Activated CD8-positive, alpha-beta memory T cell treated with anti-CD3 and anti-CD28 coated beads, Interleukin-2, amount 50 U/mL, for 1 hour (primary cell): ENCODE data around the gene SYNPO.

Experiments used
- DNase-seq: peaks from one replicate; pipeline ENCODE4 v3.0.0-alpha.2; 2020; ENCODE audit errors: extremely low read depth

The SYNPO gene

DNA sequence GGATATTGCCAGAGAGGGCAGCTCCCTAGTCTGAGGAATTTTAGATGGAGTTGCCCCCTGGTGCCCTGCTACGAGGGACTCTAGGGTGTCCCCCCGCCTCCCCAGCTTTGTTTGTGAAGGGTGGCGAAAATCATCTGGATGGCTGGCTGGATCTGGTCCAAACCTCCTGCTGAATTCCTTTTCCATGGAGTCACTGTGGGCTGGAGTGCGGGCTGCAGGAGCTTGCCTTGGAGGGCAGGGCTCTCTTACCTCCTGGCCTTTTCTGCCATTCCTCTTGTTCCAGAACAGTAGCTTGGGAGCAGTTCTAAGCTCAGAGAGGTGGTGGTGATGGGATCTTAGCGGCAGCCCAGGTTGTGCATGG, 2.1 kb downstream of the SYNPO start:
- DNase-seq, result no peak

- DNase-seq, result no peak
These were observed 2.7 kb downstream of the SYNPO start for GRCh38 chr5:150642991-150643710.

DNA sequence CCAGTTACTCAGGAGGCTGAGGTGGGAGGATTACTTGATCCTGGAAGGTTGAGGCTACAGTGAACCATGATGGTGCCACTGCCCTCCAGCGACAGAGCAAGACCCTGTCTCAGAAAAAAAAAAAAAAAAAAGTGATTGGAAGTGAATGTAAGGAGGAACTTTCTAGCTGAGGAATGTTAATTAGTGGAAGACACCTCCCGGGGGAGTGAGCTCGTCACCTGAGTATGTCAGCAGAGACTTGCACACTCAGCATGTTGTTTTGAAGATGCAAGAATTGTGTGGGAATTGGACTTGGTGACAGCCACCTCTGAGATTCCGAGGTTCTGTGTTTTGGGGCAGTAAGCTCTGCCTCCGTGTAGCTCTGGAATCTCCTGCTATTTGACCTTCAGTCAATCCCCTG, 3.6 kb downstream of the SYNPO start:
- DNase-seq, result no peak

DNA sequence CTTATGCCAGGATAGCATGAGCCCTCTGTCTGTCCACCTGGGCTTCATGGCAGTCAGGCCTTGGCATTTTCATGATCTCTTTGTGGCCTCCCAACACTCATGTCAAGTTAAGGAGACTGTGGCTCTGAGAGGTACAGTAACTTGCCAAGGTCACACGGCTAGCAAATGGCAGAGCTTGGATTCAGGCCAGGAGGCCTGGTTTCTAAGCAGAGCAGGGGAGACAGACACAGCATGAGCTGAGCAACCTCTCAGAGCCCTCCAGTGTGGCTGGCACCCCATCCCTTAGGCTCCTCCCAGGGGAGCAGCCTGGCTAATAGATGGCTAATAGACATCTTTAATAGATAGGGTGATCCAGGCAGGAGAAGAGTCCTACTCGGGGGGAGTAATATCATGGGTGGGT, 4.1 kb downstream of the SYNPO start:
- no peak for DNase-seq

DNA sequence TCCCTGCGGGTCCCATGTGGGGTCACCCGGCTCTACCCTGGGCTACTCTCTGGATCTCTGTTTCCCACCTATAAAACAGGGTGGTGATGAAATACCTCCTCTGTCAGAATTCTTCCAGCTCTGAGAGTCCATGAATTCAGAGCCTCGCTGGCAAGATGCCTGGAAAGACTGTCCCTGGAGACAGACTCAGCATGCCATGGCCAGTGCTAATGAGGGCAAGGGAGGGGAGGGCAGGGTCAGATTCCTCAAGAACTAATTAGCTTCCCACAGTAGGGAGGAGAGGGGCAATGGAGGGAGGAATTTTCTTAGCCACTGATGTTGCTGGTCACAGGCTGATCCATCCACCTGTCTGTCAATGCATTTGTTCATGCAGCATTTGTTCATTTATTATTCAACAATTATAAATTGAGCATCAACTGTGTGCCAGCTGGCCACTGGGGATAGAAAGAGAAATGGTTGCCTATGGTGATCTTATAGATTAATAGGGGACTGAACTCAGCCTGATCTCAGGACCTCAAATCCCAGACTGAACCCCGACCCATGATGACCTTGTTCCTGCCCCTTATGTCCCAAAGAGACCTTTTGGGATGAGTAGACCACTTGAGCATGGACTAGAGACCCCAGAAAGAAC, 4.7 kb downstream of the SYNPO start:
- no peak for DNase-seq

DNA sequence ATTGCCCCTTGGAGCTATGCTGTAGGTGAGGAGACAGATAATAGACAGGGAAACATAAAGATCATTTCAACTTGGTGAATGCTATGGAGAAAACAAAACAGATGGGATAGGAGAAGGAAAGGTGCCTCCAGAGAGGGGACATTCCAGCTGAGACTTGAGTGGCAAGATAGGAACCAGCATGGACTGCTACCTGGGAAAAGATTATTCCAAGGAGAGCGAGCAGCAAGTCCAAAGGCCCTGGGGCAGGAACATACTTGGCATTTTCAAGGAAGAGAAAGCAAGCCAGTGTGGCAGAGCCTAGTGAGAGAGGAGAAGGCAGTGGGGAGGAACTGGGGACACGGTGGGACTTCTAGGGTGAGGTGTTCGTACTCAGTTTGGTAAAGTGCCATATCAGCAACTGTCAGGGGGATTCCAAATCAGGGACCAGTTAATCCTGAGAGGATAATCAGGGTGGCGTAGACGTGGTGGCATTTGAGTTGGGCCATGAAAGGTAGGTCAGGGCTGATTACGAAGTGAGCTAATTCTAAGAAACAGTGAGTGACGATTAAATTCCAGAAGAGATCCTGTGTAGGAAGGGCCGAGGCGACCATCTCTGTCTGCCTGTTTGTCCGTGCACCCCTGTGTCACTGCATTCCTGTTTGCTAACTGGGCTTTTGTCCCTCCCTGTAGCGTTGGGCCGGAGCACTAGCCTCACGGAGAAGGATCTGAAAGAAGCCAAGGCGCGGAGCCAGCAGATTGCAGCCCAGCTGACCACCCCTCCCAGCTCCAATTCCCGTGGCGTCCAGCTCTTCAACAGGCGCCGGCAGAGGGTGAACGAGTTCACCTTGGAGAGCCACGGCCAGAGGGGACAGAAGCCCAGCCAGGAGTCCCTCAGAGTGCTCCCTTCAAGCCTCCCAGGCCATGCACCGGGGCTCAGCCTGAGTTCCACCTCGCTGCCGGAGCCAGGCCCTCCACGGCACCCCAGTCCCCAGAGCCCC, 7.1 kb downstream of the SYNPO start:
- DNase-seq, result no peak

- DNase-seq, result no peak
These were observed 8.0 kb downstream of the SYNPO start for GRCh38 chr5:150648294-150649107.

- no peak for DNase-seq
These were observed 8.9 kb downstream of the SYNPO start for GRCh38 chr5:150649108-150650020.

GRCh38 chr5:150650021-150651006, 9.9 kb downstream of the SYNPO start:
- DNase-seq, result no peak

DNA sequence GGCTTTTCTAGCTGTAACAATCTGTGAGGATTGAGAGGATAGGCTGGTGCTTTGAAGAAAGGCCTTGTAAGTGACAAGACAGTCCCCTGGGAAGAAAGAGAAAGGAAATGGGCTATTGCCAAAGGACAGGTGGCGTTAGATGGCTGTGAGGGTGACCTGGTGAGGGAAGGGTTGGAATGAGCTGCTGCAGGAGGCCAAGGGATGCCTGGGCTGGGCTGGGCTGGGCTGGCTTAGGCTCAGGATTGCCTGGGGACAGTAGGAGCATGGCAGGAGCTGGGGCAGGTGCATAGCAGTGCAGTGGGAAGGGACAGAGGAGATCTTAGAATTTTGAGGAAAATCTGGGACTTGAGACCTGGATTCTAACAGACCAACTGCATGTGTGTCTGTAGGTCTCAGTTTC, 10.9 kb downstream of the SYNPO start:
- no peak for DNase-seq

GRCh38 chr5:150651924-150652671, 11.6 kb downstream of the SYNPO start:
- no peak for DNase-seq

DNA sequence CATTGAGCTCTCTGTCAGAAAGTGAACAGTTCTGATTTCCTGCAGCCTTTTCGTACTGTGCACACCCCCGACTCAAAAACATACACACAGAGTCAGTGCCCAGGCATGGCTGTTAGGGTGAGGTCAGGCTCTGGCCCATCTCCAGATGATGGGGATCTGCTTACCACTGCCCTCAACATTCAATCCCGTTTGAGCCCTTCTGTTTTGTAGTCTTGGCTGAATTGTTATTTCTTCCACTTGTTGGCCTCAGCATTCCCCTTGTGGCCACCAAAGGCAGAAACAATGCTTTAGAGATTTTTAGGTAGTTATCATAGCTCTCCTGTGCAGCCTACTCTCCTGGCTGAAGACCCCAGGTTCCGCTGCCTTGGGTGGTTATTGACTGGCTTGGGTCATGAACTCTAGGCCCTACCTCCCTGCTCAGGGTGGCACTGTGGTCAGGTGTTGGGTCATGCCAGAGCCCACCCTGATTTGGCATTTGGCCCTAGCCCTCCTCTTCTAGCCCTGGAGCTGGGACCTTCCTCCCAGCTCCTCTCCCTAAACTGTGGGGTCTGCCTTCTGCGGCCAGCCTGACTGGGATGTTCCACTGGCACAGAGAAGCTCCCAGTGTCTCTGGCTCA, 12.8 kb downstream of the SYNPO start:
- DNase-seq, result no peak

GRCh38 chr5:150653762-150654556, 13.5 kb downstream of the SYNPO start:
- no peak for DNase-seq

- DNase-seq, result no peak
These were observed 14.8 kb downstream of the SYNPO start for GRCh38 chr5:150655221-150655620.

- DNase-seq, result peak; percentile 19
These were observed 16.0 kb downstream of the SYNPO start for GRCh38 chr5:150656191-150657132.

DNA sequence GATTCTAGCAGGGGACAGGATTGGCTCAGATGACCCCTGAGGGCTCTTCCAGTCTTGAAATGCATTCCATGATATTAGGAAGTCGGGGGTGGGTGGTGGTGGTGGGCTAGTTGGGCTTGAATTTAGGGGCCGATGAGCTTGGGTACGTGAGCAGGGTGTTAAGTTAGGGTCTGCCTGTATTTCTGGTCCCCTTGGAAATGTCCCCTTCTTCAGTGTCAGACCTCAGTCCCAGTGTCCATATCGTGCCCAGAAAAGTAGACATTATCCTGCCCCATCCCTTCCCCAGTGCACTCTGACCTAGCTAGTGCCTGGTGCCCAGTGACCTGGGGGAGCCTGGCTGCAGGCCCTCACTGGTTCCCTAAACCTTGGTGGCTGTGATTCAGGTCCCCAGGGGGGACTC, 17.7 kb downstream of the SYNPO start:
- DNase-seq, result no peak
